GM12878 (cell line): ENCODE results near the gene NIP7.
"Not testable (repeated sequence)": the region's sequence is repeated elsewhere in the genome, so short reads cannot be mapped to it uniquely, and the experiment has no call there.

Experiments used
- E2F4 ChIP-seq: IDR thresholded peaks from 2 replicates; pipeline ENCODE4 v1.6.1; 2012; ENCODE audit warnings: low read depth, low read length, improper control_type of control experiment
- FOXM1 ChIP-seq: IDR thresholded peaks from 2 replicates; pipeline ENCODE4 v1.6.1; 2012; ENCODE audit warnings: low read depth, mild to moderate bottlenecking, inconsistent platforms, low read length, moderate library complexity
- MTA2 ChIP-seq: fragments of 450-650 bp; IDR thresholded peaks from 2 replicates; pipeline ENCODE4 v1.6.1; 2016; ENCODE audit warnings: low read depth, mild to moderate bottlenecking, moderate library complexity
- POLR2A ChIP-seq: IDR thresholded peaks from 2 replicates; pipeline ENCODE4 v1.6.1; 2011; ENCODE audit warnings: low read depth, mild to moderate bottlenecking, low read length
- SRF ChIP-seq, 2 experiments: IDR thresholded peaks; 2 replicates each; pipeline ENCODE4 v1.6.1; 2011; ENCODE audit warnings: low read depth in 2 of 2, low read length in 2 of 2, mild to moderate bottlenecking in 1 of 2, moderate library complexity in 1 of 2
- YY1 ChIP-seq: IDR thresholded peaks from 2 replicates; pipeline ENCODE4 v1.6.1; 2011; ENCODE audit warnings: low read depth, mild to moderate bottlenecking, low read length
- ZNF217 ChIP-seq: fragments of 450-650 bp; IDR thresholded peaks from 2 replicates; pipeline ENCODE4 v1.6.1; 2017; ENCODE audit warnings: antibody characterized with exemption, mild to moderate bottlenecking
- ZNF274 ChIP-seq: IDR thresholded peaks from one replicate; pipeline ENCODE4 v1.8.0; 2011; ENCODE audit not compliant: insufficient read length, insufficient read depth
- TF ChIP-seq, protein P1 (sequence below): fragments of 450-650 bp; IDR thresholded peaks from 2 replicates; pipeline ENCODE4 v1.6.1; 2016; ENCODE audit warnings: mild to moderate bottlenecking
- TF ChIP-seq, protein P2 (sequence below), 3 experiments: IDR thresholded peaks in 2 of 3; conservative IDR thresholded peaks in 1 of 3; 2 replicates each; pipeline ENCODE4 v1.5.1; 2011; ENCODE audit warnings: low read depth in 3 of 3, low read length in 3 of 3, mild to moderate bottlenecking in 3 of 3, control low read depth in 2 of 3, moderate library complexity in 2 of 3, inconsistent platforms in 1 of 3, mixed read lengths in 1 of 3; ENCODE audit not compliant: control insufficient read depth in 2 of 3, insufficient read depth in 1 of 3; ENCODE audit errors: extremely low read depth in 1 of 3
- TF ChIP-seq, protein P3 (sequence below): IDR thresholded peaks from 2 replicates; pipeline ENCODE4 v1.6.1; 2011; ENCODE audit warnings: borderline replicate concordance, low read depth, mild to moderate bottlenecking, moderate library complexity, low read length; ENCODE audit not compliant: insufficient read depth, poor library complexity, severe bottlenecking

GRCh38 chr16:69291657-69292056 lies 47.9 kb upstream of the NIP7 start:
- TF ChIP-seq FOXM1; ZNF217; MTA2; YY1; ZNF274; SRF (IDR thresholded peaks at IDR 0.05; ENCODE audit: low read depth in 2 of 2, low read length in 2 of 2); E2F4; POLR2A: not testable (repeated sequence)
- TF ChIP-seq, protein P1, sequence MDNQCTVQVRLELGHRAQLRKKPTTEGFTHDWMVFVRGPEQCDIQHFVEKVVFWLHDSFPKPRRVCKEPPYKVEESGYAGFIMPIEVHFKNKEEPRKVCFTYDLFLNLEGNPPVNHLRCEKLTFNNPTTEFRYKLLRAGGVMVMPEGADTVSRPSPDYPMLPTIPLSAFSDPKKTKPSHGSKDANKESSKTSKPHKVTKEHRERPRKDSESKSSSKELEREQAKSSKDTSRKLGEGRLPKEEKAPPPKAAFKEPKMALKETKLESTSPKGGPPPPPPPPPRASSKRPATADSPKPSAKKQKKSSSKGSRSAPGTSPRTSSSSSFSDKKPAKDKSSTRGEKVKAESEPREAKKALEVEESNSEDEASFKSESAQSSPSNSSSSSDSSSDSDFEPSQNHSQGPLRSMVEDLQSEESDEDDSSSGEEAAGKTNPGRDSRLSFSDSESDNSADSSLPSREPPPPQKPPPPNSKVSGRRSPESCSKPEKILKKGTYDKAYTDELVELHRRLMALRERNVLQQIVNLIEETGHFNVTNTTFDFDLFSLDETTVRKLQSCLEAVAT, result not testable (repeated sequence)
- TF ChIP-seq, protein P2, sequence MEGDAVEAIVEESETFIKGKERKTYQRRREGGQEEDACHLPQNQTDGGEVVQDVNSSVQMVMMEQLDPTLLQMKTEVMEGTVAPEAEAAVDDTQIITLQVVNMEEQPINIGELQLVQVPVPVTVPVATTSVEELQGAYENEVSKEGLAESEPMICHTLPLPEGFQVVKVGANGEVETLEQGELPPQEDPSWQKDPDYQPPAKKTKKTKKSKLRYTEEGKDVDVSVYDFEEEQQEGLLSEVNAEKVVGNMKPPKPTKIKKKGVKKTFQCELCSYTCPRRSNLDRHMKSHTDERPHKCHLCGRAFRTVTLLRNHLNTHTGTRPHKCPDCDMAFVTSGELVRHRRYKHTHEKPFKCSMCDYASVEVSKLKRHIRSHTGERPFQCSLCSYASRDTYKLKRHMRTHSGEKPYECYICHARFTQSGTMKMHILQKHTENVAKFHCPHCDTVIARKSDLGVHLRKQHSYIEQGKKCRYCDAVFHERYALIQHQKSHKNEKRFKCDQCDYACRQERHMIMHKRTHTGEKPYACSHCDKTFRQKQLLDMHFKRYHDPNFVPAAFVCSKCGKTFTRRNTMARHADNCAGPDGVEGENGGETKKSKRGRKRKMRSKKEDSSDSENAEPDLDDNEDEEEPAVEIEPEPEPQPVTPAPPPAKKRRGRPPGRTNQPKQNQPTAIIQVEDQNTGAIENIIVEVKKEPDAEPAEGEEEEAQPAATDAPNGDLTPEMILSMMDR (IDR thresholded peaks at IDR 0.05 in 2 of 3, conservative IDR thresholded peaks at IDR 0.05 in 1 of 3; ENCODE audit: control insufficient read depth in 2 of 3, extremely low read depth in 1 of 3, insufficient read depth in 1 of 3, low read depth in 3 of 3, low read length in 3 of 3), result not testable (repeated sequence)
- TF ChIP-seq, protein P3, sequence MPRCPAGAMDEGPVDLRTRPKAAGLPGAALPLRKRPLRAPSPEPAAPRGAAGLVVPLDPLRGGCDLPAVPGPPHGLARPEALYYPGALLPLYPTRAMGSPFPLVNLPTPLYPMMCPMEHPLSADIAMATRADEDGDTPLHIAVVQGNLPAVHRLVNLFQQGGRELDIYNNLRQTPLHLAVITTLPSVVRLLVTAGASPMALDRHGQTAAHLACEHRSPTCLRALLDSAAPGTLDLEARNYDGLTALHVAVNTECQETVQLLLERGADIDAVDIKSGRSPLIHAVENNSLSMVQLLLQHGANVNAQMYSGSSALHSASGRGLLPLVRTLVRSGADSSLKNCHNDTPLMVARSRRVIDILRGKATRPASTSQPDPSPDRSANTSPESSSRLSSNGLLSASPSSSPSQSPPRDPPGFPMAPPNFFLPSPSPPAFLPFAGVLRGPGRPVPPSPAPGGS, result not testable (repeated sequence)
